ENCODE data around the gene RBMS1. TPM values are rescaled to one million over a fixed set of nuclear protein-coding genes. Genes with fewer than 3 reads are reported as not detected.

The RBMS1 gene
- total and polyA plus RNA-seq, 2 experiments from 2014 or later, result 55.5 to 94.8 TPM

DNA sequence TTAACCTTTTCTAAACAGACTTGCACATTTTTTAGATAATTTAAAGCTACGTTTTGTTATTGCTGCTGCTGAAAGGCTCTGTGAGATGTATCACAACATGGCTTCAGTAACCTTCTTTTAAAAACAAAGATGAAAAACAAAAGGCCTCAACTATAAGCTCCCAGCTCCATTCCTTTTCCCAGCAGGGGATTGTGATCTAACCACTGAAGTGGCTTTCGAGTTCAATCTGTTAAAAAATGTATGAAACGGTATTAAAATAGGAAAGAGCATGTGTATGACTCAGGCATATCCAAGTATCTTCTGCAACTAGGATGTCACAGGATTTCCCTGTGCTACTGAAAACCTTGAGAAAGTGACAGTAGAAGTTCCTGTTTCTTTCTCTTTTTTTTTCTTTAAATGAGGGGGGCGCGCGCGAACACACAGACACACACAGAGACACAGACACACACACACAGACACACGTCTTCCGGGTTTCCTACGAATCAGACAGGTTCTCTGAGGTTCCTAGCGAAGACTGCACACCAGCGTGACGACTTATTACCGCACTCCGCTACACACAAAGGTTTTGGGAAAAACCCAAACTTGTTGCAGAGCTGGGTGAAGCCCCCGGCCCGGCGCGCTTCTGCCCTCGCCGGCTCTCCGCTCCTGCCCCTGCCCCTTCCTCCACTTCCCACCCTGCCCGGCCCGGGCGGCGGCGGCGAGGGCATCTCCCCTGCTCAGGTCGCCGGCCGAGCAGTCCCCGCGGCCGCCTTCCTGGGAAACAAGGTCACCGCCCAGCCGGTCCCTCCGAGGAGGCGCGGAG lies 86.8 kb downstream of the RBMS1 start (continued):
- TF ChIP-seq, protein P1, sequence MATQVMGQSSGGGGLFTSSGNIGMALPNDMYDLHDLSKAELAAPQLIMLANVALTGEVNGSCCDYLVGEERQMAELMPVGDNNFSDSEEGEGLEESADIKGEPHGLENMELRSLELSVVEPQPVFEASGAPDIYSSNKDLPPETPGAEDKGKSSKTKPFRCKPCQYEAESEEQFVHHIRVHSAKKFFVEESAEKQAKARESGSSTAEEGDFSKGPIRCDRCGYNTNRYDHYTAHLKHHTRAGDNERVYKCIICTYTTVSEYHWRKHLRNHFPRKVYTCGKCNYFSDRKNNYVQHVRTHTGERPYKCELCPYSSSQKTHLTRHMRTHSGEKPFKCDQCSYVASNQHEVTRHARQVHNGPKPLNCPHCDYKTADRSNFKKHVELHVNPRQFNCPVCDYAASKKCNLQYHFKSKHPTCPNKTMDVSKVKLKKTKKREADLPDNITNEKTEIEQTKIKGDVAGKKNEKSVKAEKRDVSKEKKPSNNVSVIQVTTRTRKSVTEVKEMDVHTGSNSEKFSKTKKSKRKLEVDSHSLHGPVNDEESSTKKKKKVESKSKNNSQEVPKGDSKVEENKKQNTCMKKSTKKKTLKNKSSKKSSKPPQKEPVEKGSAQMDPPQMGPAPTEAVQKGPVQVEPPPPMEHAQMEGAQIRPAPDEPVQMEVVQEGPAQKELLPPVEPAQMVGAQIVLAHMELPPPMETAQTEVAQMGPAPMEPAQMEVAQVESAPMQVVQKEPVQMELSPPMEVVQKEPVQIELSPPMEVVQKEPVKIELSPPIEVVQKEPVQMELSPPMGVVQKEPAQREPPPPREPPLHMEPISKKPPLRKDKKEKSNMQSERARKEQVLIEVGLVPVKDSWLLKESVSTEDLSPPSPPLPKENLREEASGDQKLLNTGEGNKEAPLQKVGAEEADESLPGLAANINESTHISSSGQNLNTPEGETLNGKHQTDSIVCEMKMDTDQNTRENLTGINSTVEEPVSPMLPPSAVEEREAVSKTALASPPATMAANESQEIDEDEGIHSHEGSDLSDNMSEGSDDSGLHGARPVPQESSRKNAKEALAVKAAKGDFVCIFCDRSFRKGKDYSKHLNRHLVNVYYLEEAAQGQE (IDR thresholded peaks at IDR 0.05; ENCODE audit: unreplicated experiment), result no peak
- TF ChIP-seq, protein P2, sequence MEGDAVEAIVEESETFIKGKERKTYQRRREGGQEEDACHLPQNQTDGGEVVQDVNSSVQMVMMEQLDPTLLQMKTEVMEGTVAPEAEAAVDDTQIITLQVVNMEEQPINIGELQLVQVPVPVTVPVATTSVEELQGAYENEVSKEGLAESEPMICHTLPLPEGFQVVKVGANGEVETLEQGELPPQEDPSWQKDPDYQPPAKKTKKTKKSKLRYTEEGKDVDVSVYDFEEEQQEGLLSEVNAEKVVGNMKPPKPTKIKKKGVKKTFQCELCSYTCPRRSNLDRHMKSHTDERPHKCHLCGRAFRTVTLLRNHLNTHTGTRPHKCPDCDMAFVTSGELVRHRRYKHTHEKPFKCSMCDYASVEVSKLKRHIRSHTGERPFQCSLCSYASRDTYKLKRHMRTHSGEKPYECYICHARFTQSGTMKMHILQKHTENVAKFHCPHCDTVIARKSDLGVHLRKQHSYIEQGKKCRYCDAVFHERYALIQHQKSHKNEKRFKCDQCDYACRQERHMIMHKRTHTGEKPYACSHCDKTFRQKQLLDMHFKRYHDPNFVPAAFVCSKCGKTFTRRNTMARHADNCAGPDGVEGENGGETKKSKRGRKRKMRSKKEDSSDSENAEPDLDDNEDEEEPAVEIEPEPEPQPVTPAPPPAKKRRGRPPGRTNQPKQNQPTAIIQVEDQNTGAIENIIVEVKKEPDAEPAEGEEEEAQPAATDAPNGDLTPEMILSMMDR (conservative IDR thresholded peaks at IDR 0.05; ENCODE audit: low read depth in 2 of 2), result no peak

DNA sequence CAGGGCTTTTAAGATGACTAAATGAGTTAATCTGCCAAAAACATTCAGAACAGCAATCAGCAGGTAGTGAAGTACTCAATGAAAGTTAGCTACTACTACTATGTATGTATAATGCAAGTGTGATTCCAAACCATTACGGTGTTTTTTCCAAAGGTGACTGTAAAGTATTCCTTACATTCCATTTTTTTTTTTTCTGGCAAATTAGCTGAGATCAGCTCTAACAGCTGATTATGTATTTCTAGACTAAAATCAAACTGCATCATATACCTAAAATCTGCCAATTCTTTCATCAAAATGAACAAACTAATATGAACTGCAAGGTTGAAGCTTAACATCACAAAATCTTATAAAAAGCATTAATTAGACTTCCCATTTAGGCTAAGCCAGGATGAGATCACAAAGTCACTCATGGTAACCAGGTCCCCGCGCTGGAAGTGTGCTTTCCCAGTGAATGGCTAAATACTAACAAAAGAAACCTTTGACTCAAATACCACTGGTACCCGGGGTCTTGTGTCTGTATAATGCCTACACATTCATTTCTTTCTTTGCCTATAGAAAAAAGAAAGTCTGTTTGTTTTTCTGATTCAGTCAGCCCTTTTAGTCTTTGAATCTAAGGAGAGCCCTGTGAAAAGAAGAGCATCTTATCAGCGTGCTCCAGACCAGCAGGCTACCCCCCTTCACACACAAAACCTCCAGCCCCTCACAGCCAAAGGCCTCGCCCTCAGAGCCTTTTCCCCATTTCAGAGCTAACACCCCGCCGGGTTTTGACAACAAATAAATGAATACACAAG lies 88.3 kb downstream of the RBMS1 start:
- peaks cover 67% of the 10 kb centered on the region for H3K4me1 ChIP-seq (ENCODE audit: insufficient read depth)
- H3K79me2 ChIP-seq (replicated peaks; ENCODE audit: insufficient read depth), result peaks cover 63% of the 10 kb centered on the region
- peak; percentile 66 for ATAC-seq
- no peaks in the 10 kb centered on the region; the same call in 1 of the 3 replicates for H3K9me3 Mint-ChIP-seq
- peak overlapping the region; percentile 87 for H3K4me3 Mint-ChIP-seq
- H3K27ac ChIP-seq (ENCODE audit: low read depth), result no peak overlapping the region
- TF ChIP-seq NANOG (IDR thresholded peaks at IDR 0.05; ENCODE audit: borderline replicate concordance), result peak; percentile 39; the same call in 1 of the 2 replicates
- no peak for TF ChIP-seq CREB1 (CRISPR knock-in tag; IDR thresholded peaks at IDR 0.05; ENCODE audit: low read depth)
- H3K27me3 ChIP-seq (ENCODE audit: insufficient read depth), result peaks cover 56% of the 10 kb centered on the region
- peak overlapping the region; percentile 80 for H3K4me2 ChIP-seq
- peaks cover 52% of the 10 kb centered on the region for H3K4me1 Mint-ChIP-seq
- peak; percentile 69 for DNase-seq (ENCODE audit: low spot score)
- peak overlapping the region; percentile 64 for H3K4me3 ChIP-seq
- no peak overlapping the region for H3K27ac Mint-ChIP-seq
- H3K9me2 ChIP-seq (ENCODE audit: insufficient read depth), result no peaks in the 10 kb centered on the region
- H3K27me3 Mint-ChIP-seq (ENCODE audit: insufficient read depth, low read depth, poor library complexity), result peaks cover 37% of the 10 kb centered on the region
- peaks cover 28% of the 10 kb centered on the region for H4K20me1 ChIP-seq (replicated peaks; ENCODE audit: insufficient read depth)
- no peaks in the 10 kb centered on the region for H3K36me3 ChIP-seq (ENCODE audit: insufficient read depth)
- H3F3A ChIP-seq (replicated peaks; ENCODE audit: low read depth), result 0 out of 2 replicates have a peak, but pooled peaks cover 3% of the 10 kb centered on the region
- no peak overlapping the region for H2AFZ ChIP-seq
- H3K36me3 Mint-ChIP-seq (ENCODE audit: low read depth), result no peaks in the 10 kb centered on the region; the same call in 2 of the 3 replicates

Data from GM23338 (cell line).